Neutrophil (primary cell): ENCODE data around the gene KIF3A.

Experiments used
- H3K27ac ChIP-seq: fragments of 200-600 bp; sonication (generic); 2 replicates; pipeline ENCODE4 v1.5.1; 2016; ENCODE audit warnings: mild to moderate bottlenecking, moderate library complexity
- H3K27me3 ChIP-seq: fragments of 200-600 bp; sonication (generic); 2 replicates; pipeline ENCODE4 v1.6.0; 2016; ENCODE audit warnings: mild to moderate bottlenecking
- H3K36me3 ChIP-seq: fragments of 200-600 bp; sonication (generic); 2 replicates; pipeline ENCODE4 v1.5.1; 2017
- H3K4me1 ChIP-seq, 2 experiments: fragments of 200-600 bp in 1 of 2; sonication (generic) in 1 of 2; 1 replicate in 1 of 2; 2 replicates in 1 of 2; pipeline versions ENCODE4 v1.5.1 to v1.6.1; 2013 to 2016; ENCODE audit warnings: low read depth in 1 of 2, low read length in 1 of 2, mild to moderate bottlenecking in 1 of 2, moderate library complexity in 1 of 2; ENCODE audit not compliant: control insufficient read depth in 1 of 2, insufficient read depth in 1 of 2
- H3K4me3 ChIP-seq, 2 experiments: fragments of 200-600 bp in 1 of 2; sonication (generic) in 1 of 2; 1 replicate in 1 of 2; 2 replicates in 1 of 2; pipeline ENCODE4 v1.5.1; 2013 to 2016; ENCODE audit warnings: low read depth in 1 of 2, low read length in 1 of 2, mild to moderate bottlenecking in 1 of 2, moderate library complexity in 1 of 2
- H3K9me3 ChIP-seq: fragments of 200-600 bp; sonication (generic); 2 replicates; pipeline ENCODE4 v1.5.1; 2016
- TF ChIP-seq, protein P1 (sequence below): fragments of 200-600 bp; sonication (generic); IDR thresholded peaks from 2 replicates; pipeline ENCODE4 v1.5.1; 2016; ENCODE audit warnings: antibody characterized with exemption

The KIF3A gene

DNA sequence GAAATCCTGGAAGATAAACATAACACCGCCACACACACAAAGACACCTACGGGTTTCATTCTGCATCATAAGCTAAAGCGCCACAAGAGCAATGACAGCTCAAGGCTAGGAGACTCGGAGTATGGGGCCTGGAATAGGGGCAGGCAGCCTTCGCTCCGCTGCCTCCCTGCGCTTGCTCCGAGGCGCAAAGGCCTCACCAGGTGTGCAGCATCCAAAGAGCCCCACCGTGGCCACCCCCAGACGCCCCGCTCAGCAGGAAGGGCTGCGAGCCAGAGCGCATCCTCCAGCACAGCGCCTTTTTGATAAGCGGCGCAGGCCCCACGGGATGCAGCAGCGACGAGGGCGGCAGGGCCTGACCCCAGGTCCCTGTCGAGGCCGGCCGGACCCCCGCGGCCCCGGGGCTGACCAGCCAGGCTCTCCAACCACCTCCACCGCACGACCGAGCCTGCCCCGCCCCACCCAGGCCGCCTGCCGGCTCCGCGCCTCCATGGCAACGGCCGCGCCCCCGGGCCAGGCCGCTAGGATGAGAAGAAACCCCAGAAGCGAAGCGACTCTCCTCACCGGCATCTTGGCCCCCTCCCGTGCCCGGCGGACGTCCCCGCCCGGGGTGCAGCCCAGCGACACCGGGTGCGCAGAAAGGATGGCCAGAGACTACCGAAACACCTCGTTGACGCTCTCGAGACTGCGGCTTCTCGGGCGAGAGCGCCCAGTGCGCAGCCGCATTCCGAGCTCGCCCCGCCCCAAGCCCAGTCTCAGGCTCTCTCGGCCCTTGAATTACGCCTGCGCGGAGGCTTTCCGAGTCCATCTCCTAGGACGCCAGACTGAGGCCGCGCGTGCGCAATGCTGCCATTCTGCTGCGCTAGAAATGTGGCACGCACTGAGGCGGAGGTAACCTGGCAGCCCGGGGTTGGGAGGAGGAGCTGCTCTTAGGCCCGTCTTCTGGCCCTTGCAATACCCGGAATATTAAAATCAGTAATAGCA lies at the start of gene KIF3A:
KIF3A (minus strand) TSS at position 694 of the 981 bp plus-strand sequence; CDS start at position 567, 127 bp downstream.
- no peaks in the 10 kb centered on the region for H3K36me3 ChIP-seq
- H3K9me3 ChIP-seq = no peaks in the 10 kb centered on the region
- peaks cover 9 to 10% of the 10 kb centered on the region in 2 experiments for H3K4me1 ChIP-seq
- peaks cover 72% of the 10 kb centered on the region for H3K27me3 ChIP-seq
- TF ChIP-seq, protein P1, sequence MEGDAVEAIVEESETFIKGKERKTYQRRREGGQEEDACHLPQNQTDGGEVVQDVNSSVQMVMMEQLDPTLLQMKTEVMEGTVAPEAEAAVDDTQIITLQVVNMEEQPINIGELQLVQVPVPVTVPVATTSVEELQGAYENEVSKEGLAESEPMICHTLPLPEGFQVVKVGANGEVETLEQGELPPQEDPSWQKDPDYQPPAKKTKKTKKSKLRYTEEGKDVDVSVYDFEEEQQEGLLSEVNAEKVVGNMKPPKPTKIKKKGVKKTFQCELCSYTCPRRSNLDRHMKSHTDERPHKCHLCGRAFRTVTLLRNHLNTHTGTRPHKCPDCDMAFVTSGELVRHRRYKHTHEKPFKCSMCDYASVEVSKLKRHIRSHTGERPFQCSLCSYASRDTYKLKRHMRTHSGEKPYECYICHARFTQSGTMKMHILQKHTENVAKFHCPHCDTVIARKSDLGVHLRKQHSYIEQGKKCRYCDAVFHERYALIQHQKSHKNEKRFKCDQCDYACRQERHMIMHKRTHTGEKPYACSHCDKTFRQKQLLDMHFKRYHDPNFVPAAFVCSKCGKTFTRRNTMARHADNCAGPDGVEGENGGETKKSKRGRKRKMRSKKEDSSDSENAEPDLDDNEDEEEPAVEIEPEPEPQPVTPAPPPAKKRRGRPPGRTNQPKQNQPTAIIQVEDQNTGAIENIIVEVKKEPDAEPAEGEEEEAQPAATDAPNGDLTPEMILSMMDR = no peak
- H3K4me3 ChIP-seq = peak within 1 kb of the TSS; percentile 79
- H3K27ac ChIP-seq = peak within 1 kb of the TSS; percentile 46

- TF ChIP-seq, protein P1 = no peak
- H3K27ac ChIP-seq = no peak overlapping the region
- peaks cover 62% of the 10 kb centered on the region for H3K27me3 ChIP-seq
- no peaks in the 10 kb centered on the region for H3K36me3 ChIP-seq
- no peak overlapping the region for H3K4me3 ChIP-seq
- no peaks in the 10 kb centered on the region for H3K4me1 ChIP-seq
- H3K9me3 ChIP-seq = no peaks in the 10 kb centered on the region
Measured at GRCh38 chr5:132787076-132787475, 49.7 kb upstream of the KIF3A start.

- peaks cover 67% of the 10 kb centered on the region for H3K27me3 ChIP-seq
- no peaks in the 10 kb centered on the region for H3K36me3 ChIP-seq
- H3K4me3 ChIP-seq = no peak overlapping the region
- no peak overlapping the region for H3K27ac ChIP-seq
- no peaks in the 10 kb centered on the region for H3K4me1 ChIP-seq
- no peaks in the 10 kb centered on the region for H3K9me3 ChIP-seq
- TF ChIP-seq, protein P1 = no peak
Measured at GRCh38 chr5:132785864-132786263, 48.5 kb upstream of the KIF3A start.

GRCh38 chr5:132785365-132785764 lies 48.0 kb upstream of the KIF3A start:
- Histone ChIP-seq H3K4me3 (no peak overlapping the region), H3K4me1 (no peaks in the 10 kb centered on the region), H3K27ac (no peak overlapping the region), H3K36me3 (no peaks in the 10 kb centered on the region), H3K9me3 (no peaks in the 10 kb centered on the region), H3K27me3 (peaks cover 72% of the 10 kb centered on the region)
- TF ChIP-seq, protein P1 = no peak

DNA sequence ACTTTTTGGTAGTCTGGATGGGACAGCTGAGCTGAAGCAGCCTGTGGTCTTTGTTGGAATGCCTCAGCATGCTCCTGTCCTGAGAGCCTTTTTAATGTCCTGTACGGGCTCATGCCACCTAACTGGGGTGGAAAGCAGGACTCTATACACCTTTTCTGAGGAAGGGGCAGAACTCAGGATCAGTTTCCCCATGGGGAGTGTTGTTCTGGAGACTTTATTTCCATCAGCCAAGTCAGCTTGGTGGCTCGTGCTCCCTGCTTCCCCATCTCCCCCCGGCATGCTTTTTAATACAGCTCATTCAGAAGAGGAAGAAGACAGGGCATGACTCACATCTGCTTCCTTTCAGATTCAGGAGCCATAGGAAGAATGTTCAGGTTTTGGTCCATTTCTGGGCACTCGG lies 44.8 kb upstream of the KIF3A start:
- H3K4me3 ChIP-seq = no peak overlapping the region
- no peaks in the 10 kb centered on the region for H3K36me3 ChIP-seq
- peaks cover 0 to 5% of the 10 kb centered on the region in 2 experiments for H3K4me1 ChIP-seq
- no peaks in the 10 kb centered on the region for H3K9me3 ChIP-seq
- TF ChIP-seq, protein P1 = no peak
- H3K27me3 ChIP-seq = peaks cover 98% of the 10 kb centered on the region
- H3K27ac ChIP-seq = no peak overlapping the region
